GM18520 (cell line): Measurements from ENCODE around the gene GUCY2F.

Source experiments
- ATAC-seq: cut with Tn5 transposase; IDR thresholded peaks from one replicate; pipeline ENCODE4 v1.9.1; 2021; ENCODE audit not compliant: unreplicated experiment

The GUCY2F gene

GRCh38 chrX:109344678-109345077 is 137.2 kb downstream of the GUCY2F start:
- no peak for ATAC-seq

- no peak for ATAC-seq
Observed at GRCh38 chrX:109344101-109344500, 137.8 kb downstream of the GUCY2F start.

- no peak for ATAC-seq
Observed at GRCh38 chrX:109343671-109344070, 138.2 kb downstream of the GUCY2F start.

GRCh38 chrX:109336141-109336540 is 145.7 kb downstream of the GUCY2F start:
- ATAC-seq, result no peak

GRCh38 chrX:109327251-109327650 is 154.6 kb downstream of the GUCY2F start:
- ATAC-seq, result no peak
